PC-9 (cell line): ENCODE measurements around the gene SUSD1.

ENCODE experiments used
- CTCF ChIP-seq: fragments of 200-600 bp; sonication (generic); conservative IDR thresholded peaks from 2 replicates; pipeline ENCODE4 v1.6.1; 2017; ENCODE audit warnings: mixed run types, antibody characterized with exemption, mild to moderate bottlenecking, moderate library complexity
- EZH2 ChIP-seq: fragments of 200-600 bp; sonication (generic); IDR thresholded peaks from 2 replicates; pipeline ENCODE4 v1.8.0; 2017; ENCODE audit warnings: antibody characterized with exemption, low read depth

GRCh38 chr9:112076814-112077213 lies 98.3 kb downstream of the SUSD1 start:
- TF ChIP-seq CTCF = no peak
- TF ChIP-seq EZH2 = no peak
